Ascending aorta (tissue), 2 donors: ENCODE data around the gene MRPL12. TPM values are rescaled to one million over a fixed set of nuclear protein-coding genes. Genes with fewer than 3 reads are reported as not detected.

ENCODE experiments used
- DNase-seq, 2 donors: peaks; one replicate each; pipeline ENCODE4 v3.0.0-alpha.2; 2019; ENCODE audit warnings: low spot score in 2 of 2
- H3K27ac ChIP-seq, 2 donors: fragments of 200-600 bp; sonication (generic); one replicate each; pipeline ENCODE4 v1.5.1; 2016 to 2017; ENCODE audit warnings: mild to moderate bottlenecking in 1 of 2
- H3K27me3 ChIP-seq: fragments of 200-600 bp; sonication (generic); one replicate; pipeline ENCODE4 v1.5.1; 2017
- H3K36me3 ChIP-seq, 2 donors: fragments of 200-600 bp; sonication (generic); one replicate each; pipeline ENCODE4 v1.5.1; 2016
- H3K4me1 ChIP-seq, 2 donors: fragments of 200-600 bp; sonication (generic); one replicate each; pipeline ENCODE4 v1.5.1; 2016 to 2017; ENCODE audit warnings: mild to moderate bottlenecking in 1 of 2
- H3K4me3 ChIP-seq, 2 donors: fragments of 200-600 bp; sonication (generic); one replicate each; pipeline ENCODE4 v1.5.1; 2016 to 2017; ENCODE audit warnings: mild to moderate bottlenecking in 1 of 2
- H3K9me3 ChIP-seq, 2 donors: fragments of 200-600 bp; sonication (generic); one replicate each; pipeline ENCODE4 v1.5.1; 2016
- intact Hi-C: fragments of 100-400 bp; cut with DNase I; formaldehyde crosslinking; loops from one replicate; pipeline ENCODE4 v1.15.1; 2023
- total RNA-seq: library from RNA; depleted of rRNA; stranded (reverse); fragments of >200 nt; gene quantifications from one replicate; pipeline ENCODE4 v1.1.0, GENCODE V29; 2016
- TF ChIP-seq, protein P1 (sequence below), 3 experiments: fragments of 200-600 bp in 2 of 3; fragments of 450-650 bp in 1 of 3; sonication (generic) in 2 of 3; IDR thresholded peaks; one replicate each; pipeline ENCODE4 v1.5.1; 2016 to 2019; ENCODE audit warnings: antibody characterized with exemption in 3 of 3, mild to moderate bottlenecking in 1 of 3, moderate library complexity in 1 of 3

MRPL12 gene
- 21.8 TPM for total RNA-seq

DNA sequence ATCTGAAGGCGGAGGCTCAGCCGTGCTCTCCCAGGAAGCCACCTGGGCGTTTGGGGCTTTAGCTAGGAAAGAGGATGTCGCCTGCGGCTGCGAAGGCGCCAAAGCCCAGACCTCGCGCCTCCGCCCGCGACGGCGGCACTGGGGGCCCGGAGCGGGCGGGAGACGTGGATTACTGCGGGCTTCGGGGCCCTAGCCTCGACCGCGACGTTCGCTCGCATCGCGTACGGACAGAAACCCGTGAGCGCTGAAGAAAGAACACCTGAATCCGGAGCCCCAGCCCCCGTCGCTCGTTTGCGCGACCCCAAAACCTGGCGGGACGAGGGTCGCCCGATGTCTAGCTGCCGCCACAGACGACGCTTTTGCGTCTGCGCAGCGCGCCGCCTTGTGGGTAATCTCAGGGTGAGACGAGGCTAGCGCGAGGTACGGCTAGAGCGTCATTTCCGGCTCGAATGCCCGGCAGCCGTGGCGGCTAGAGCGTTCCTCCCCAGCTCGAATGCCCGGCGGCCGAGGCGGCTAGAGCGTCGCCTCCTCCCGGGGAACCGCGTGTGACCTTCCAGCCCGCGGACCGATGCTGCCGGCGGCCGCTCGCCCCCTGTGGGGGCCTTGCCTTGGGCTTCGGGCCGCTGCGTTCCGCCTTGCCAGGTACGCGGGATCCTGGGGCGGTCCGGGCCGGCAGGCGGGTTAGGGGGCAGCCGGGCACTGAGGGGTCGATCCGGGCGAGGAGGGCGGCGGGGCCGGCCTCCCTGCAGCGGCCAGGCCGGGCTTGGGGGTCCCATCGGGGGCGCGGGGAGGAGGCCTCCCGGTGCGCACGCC lies at the start of gene MRPL12:
Gene MRPL12 (plus strand): TSS at position 434 of the 813 bp plus-strand sequence. CDS start 135 bp downstream, at position 569.
- TF ChIP-seq, protein P1, sequence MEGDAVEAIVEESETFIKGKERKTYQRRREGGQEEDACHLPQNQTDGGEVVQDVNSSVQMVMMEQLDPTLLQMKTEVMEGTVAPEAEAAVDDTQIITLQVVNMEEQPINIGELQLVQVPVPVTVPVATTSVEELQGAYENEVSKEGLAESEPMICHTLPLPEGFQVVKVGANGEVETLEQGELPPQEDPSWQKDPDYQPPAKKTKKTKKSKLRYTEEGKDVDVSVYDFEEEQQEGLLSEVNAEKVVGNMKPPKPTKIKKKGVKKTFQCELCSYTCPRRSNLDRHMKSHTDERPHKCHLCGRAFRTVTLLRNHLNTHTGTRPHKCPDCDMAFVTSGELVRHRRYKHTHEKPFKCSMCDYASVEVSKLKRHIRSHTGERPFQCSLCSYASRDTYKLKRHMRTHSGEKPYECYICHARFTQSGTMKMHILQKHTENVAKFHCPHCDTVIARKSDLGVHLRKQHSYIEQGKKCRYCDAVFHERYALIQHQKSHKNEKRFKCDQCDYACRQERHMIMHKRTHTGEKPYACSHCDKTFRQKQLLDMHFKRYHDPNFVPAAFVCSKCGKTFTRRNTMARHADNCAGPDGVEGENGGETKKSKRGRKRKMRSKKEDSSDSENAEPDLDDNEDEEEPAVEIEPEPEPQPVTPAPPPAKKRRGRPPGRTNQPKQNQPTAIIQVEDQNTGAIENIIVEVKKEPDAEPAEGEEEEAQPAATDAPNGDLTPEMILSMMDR (IDR thresholded peaks at IDR 0.05) = peak in 2 of 3 experiments; percentile 20 to 51
- peaks cover 19 to 20% of the 10 kb centered on the region in 2 donors for H3K4me1 ChIP-seq
- DNase-seq = peak; percentile 57 to 94
- H3K27ac ChIP-seq = peak within 1 kb of the TSS; percentile 87 to 96
- peaks cover 46 to 48% of the 10 kb centered on the region in 2 donors for H3K36me3 ChIP-seq
- intact Hi-C loops = loop anchor here (1.0 to 5.0 kb wide), 3 partner anchors 20 to 224 kb away; partner anchors contain the start of genes ARL16, MAFG, NPLOC4 and TSPAN10
- H3K4me3 ChIP-seq = peak within 1 kb of the TSS; percentile 76 to 83
- H3K27me3 ChIP-seq = no peaks in the 10 kb centered on the region
- H3K9me3 ChIP-seq = no peaks in the 10 kb centered on the region

DNA sequence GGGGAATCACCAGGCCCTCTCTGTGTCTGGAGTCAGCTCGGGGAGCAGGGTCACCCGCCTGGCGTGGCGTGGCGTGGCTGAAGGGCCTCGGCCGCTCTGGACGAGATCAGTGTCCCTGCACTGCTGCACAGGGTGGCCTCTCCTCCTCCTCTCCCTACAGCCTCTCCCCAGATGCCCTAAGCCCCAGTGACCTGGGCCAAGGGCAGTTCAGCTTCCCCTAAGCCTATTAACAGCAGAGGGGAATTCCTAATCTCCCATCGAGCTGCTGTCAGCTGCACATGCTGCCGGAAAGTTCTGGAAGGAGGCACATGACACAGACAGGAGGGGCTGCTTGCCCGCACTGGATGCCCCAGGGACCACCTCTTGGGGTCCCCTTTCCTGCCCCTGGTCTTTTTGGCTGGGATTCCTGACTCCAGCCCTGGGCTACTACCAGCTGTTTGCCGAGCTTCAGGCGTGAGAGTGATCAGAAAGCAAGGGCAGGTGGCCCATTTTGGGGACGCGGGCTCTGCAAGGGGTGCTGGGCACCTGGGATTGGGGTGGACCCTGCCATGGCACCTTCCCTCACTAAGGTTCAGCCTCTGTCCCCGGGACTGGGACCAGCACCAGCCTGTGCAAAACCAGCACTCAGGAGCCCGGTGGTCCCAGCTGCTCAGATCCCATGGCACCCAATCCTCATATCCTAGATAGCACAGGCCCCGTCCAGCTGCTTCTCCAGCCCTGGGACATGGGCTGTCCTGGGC lies 47.6 kb upstream of the MRPL12 start:
- no peaks in the 10 kb centered on the region for H3K9me3 ChIP-seq
- no peaks in the 10 kb centered on the region for H3K36me3 ChIP-seq
- TF ChIP-seq, protein P1 (IDR thresholded peaks at IDR 0.05) = no peak
- no peak for DNase-seq
- intact Hi-C loops = no loop called here
- no peak overlapping the region for H3K4me3 ChIP-seq
- H3K27ac ChIP-seq = no peak overlapping the region
- H3K27me3 ChIP-seq = peaks cover 5% of the 10 kb centered on the region
- no peaks in the 10 kb centered on the region for H3K4me1 ChIP-seq

DNA sequence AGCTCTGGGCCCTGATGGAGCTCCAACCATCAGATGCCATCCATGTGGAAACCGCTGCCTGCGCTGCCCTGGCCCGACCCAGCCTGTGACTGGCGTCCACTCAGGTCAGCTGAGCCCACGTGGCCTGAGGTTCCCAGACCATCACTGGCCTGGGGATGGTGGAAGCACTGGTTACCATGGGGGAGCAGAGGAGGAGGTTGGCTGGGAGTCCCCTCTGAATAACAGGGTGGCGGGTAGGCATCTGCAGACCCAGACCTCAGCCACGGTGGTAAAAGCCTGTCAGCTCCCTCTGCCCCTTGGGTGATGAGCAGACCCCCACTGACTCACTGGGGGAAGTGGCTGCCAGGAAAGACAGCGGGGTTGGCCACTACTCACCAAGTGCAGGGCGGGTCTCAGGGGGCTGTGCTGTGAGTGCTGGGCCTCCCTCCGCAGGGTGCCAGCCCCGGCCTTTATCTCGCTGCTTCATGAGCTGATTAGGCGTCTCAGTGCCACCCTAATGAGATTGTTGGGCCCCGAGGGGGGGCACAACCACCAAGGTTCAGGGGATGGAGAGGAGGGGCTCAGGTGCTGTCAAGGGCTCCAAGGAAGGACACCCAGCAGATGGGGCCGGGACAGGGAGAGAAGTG lies 46.9 kb upstream of the MRPL12 start, which contains the start of gene PDE6G:
Gene PDE6G (minus strand): TSS at position 425 of the 626 bp plus-strand sequence. CDS start 3,237 bp downstream, outside the sequence.
- TF ChIP-seq, protein P1 (IDR thresholded peaks at IDR 0.05) = no peak
- Histone ChIP-seq H3K27ac (no peak within 1 kb of the TSS), H3K4me3 (no peak within 1 kb of the TSS), H3K36me3 (no peaks in the 10 kb centered on the region), H3K27me3 (peaks cover 5% of the 10 kb centered on the region), H3K9me3 (no peaks in the 10 kb centered on the region), H3K4me1 (no peaks in the 10 kb centered on the region)
- intact Hi-C loops = no loop called here
- DNase-seq = no peak

DNA sequence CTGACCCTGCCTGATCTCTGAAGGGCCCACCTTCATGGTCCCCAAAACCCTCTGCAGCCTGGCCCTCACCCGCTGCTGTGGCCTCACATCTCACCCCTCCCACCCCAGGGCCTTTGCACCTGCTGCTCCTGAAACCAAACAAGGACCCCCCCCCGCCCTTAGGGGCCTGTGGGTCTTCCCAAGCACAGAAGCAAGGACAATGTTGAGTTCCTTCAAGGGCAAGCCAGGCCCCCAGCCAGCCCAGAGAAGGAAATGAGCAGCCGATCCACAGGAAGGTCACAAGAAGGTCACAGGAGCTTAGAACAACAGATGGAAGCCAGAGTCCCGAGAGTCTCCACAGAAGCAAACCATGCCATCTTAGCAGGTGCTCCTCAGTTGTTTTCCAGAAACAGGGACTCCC lies 46.3 kb upstream of the MRPL12 start:
- Histone ChIP-seq H3K36me3 (no peaks in the 10 kb centered on the region), H3K27ac (no peak overlapping the region), H3K4me1 (no peaks in the 10 kb centered on the region), H3K9me3 (no peaks in the 10 kb centered on the region), H3K4me3 (no peak overlapping the region), H3K27me3 (peaks cover 5% of the 10 kb centered on the region)
- intact Hi-C loops = no loop called here
- DNase-seq = no peak
- TF ChIP-seq, protein P1 (IDR thresholded peaks at IDR 0.05) = no peak

DNA sequence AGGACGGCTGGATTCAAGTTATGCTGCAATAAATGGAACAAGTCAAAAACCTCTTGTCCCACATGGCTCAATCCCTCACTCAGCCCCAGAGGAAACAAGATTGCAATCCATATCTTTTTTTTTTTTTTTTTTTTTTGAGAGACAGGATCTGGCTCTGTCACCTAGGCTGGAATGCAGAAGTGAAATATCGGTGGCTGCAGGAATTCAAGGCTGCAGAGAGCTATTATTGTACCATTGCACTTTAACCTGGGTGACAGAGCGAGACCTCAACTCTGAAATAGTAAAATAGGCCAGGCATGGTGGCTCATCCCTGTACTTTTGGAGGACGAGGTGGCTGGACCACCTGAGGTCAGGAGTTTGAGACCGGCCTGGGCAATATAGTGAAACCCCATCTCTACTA lies 44.1 kb upstream of the MRPL12 start:
- TF ChIP-seq, protein P1 (IDR thresholded peaks at IDR 0.05) = no peak
- intact Hi-C loops = no loop called here

More for the DNA sequence above, 44.1 kb upstream of the MRPL12 start:
- Histone ChIP-seq H3K36me3 (no peaks in the 10 kb centered on the region), H3K27ac (no peak overlapping the region), H3K27me3 (peaks cover 5% of the 10 kb centered on the region), H3K4me1 (no peaks in the 10 kb centered on the region), H3K4me3 (no peak overlapping the region), H3K9me3 (no peaks in the 10 kb centered on the region)
- DNase-seq = no peak
